ENCODE measurements around the gene SZT2. TPM values are rescaled to one million over a fixed set of nuclear protein-coding genes. Genes with fewer than 3 reads are reported as not detected.
A peak's percentile ranks its signal among the peaks of the same experiment; 100 is the strongest.
"Not testable (repeated sequence)": the region's sequence is repeated elsewhere in the genome, so short reads cannot be mapped to it uniquely, and the experiment has no call there.

The SZT2 gene
- total RNA-seq, 1 experiment from 2014 or later = 22.2 TPM

GRCh38 chr1:43368646-43369020, 21.1 kb upstream of the SZT2 start:
- Histone ChIP-seq H3K27me3 (ENCODE audit: low read length) (no peaks in the 10 kb centered on the region), H3K4me3 (ENCODE audit: low read length) (peak overlapping the region; percentile 86), H3K9me3 (ENCODE audit: low read length) (no peaks in the 10 kb centered on the region), H3K4me1 (ENCODE audit: insufficient read depth, low read length) (peaks cover 59% of the 10 kb centered on the region), H3K9ac (ENCODE audit: low read length) (peak overlapping the region; percentile 91), H3K79me2 (ENCODE audit: low read length) (peaks cover 56% of the 10 kb centered on the region), H3F3A (ENCODE audit: low read length, unreplicated experiment) (peaks cover 20% of the 10 kb centered on the region), H3K36me3 (ENCODE audit: low read depth, low read length) (peaks cover 15% of the 10 kb centered on the region; the same call in 1 of the 2 replicates), H3K27ac (ENCODE audit: low read length) (peak overlapping the region; percentile 88), H3K4me2 (ENCODE audit: low read length) (peak overlapping the region; percentile 96), H4K20me1 (ENCODE audit: low read length) (no peaks in the 10 kb centered on the region), H3K9me2 (replicated peaks; ENCODE audit: low read length) (no peaks in the 10 kb centered on the region), H2AFZ (ENCODE audit: low read length) (peak overlapping the region; percentile 44; the same call in 1 of the 2 replicates)
- ChIA-PET CTCF (interaction anchor here (0.6 to 1.5 kb wide), 4 partner anchors 10 to 142 kb away, joined by 3 to 6 read pairs (median 4); partner anchors contain the start of gene C1orf210), POLR2A (ENCODE audit: unreplicated experiment) (interaction anchor here (0.8 kb wide), 1 partner anchor 10 kb away, joined by 3 read pairs; the partner anchor contains the start of gene CDC20)
- TSS peak; percentile 83 for BruUV-seq (replicated peaks)
- intact Hi-C loops (cut with micrococcal nuclease) = no loop called here
- TF ChIP-seq EZH2 (IDR thresholded peaks at IDR 0.05; ENCODE audit: low read length, unreplicated experiment) = no peak
- TF ChIP-seq CTCF (conservative IDR thresholded peaks at IDR 0.05; ENCODE audit: low read depth, low read length) = no peak
- no peak for TF ChIP-seq EZH2phosphoT487 (IDR thresholded peaks at IDR 0.05; ENCODE audit: borderline replicate concordance, low read length)
- ATAC-seq (no peak), DNase-seq (no peak)

- H3K9ac ChIP-seq (ENCODE audit: low read length); intact Hi-C loops (cut with micrococcal nuclease); H3K27ac ChIP-seq (ENCODE audit: low read length); BruUV-seq (replicated peaks); ATAC-seq; H3K4me2 ChIP-seq (ENCODE audit: low read length); H3K4me3 ChIP-seq (ENCODE audit: low read length); H3K27me3 ChIP-seq (ENCODE audit: low read length); H2AFZ ChIP-seq (ENCODE audit: low read length); POLR2A ChIA-PET (ENCODE audit: unreplicated experiment); CTCF ChIA-PET; DNase-seq; H3K9me2 ChIP-seq (replicated peaks; ENCODE audit: low read length); H3K9me3 ChIP-seq (ENCODE audit: low read length); H4K20me1 ChIP-seq (ENCODE audit: low read length); H3K36me3 ChIP-seq (ENCODE audit: low read depth, low read length): not testable (repeated sequence)
- Histone ChIP-seq H3K4me1 (ENCODE audit: insufficient read depth, low read length) (peaks cover 68% of the 10 kb centered on the region), H3K79me2 (ENCODE audit: low read length) (peaks cover 52% of the 10 kb centered on the region), H3F3A (ENCODE audit: low read length, unreplicated experiment) (peaks cover 19% of the 10 kb centered on the region)
Observed at GRCh38 chr1:43369779-43370178, 19.9 kb upstream of the SZT2 start.

- Histone ChIP-seq H3K4me2 (ENCODE audit: low read length) (0 out of 2 replicates have a peak overlapping the region, but pooled peaks have one; percentile 0), H3K9ac (ENCODE audit: low read length) (no peak overlapping the region), H3K9me2 (replicated peaks; ENCODE audit: low read length) (no peaks in the 10 kb centered on the region), H3K4me3 (ENCODE audit: low read length) (no peak overlapping the region), H4K20me1 (ENCODE audit: low read length) (no peaks in the 10 kb centered on the region), H3F3A (ENCODE audit: low read length, unreplicated experiment) (peaks cover 19% of the 10 kb centered on the region), H3K36me3 (ENCODE audit: low read depth, low read length) (no peaks in the 10 kb centered on the region), H3K27ac (ENCODE audit: low read length) (no peak overlapping the region), H3K4me1 (ENCODE audit: insufficient read depth, low read length) (peaks cover 60% of the 10 kb centered on the region), H3K27me3 (ENCODE audit: low read length) (no peaks in the 10 kb centered on the region), H2AFZ (ENCODE audit: low read length) (no peak overlapping the region), H3K9me3 (ENCODE audit: low read length) (no peaks in the 10 kb centered on the region), H3K79me2 (ENCODE audit: low read length) (peaks cover 44% of the 10 kb centered on the region)
- POLR2A ChIA-PET (ENCODE audit: unreplicated experiment) = no interaction called here
- BruUV-seq (replicated peaks) = no TSS peak
- TF ChIP-seq CTCF (conservative IDR thresholded peaks at IDR 0.05; ENCODE audit: low read depth, low read length) = no peak
- no peak for TF ChIP-seq EZH2phosphoT487 (IDR thresholded peaks at IDR 0.05; ENCODE audit: borderline replicate concordance, low read length)
- TF ChIP-seq EZH2 (IDR thresholded peaks at IDR 0.05; ENCODE audit: low read length, unreplicated experiment) = no peak
- no peak for DNase-seq
- no peak for ATAC-seq
- CTCF ChIA-PET = no interaction called here
- intact Hi-C loops (cut with micrococcal nuclease) = no loop called here
Observed at GRCh38 chr1:43370564-43370963, 19.1 kb upstream of the SZT2 start.

Data from PC-3 (cell line).